ENCODE results near the gene PNMA8B. TPM values are rescaled to one million over a fixed set of nuclear protein-coding genes. Genes with fewer than 3 reads are reported as not detected.
"Not testable (repeated sequence)": the region's sequence is repeated elsewhere in the genome, so short reads cannot be mapped to it uniquely, and the experiment has no call there.

Gene PNMA8B
- total RNA-seq, 1 donor from 2014 or later, result 1.5 TPM

DNA sequence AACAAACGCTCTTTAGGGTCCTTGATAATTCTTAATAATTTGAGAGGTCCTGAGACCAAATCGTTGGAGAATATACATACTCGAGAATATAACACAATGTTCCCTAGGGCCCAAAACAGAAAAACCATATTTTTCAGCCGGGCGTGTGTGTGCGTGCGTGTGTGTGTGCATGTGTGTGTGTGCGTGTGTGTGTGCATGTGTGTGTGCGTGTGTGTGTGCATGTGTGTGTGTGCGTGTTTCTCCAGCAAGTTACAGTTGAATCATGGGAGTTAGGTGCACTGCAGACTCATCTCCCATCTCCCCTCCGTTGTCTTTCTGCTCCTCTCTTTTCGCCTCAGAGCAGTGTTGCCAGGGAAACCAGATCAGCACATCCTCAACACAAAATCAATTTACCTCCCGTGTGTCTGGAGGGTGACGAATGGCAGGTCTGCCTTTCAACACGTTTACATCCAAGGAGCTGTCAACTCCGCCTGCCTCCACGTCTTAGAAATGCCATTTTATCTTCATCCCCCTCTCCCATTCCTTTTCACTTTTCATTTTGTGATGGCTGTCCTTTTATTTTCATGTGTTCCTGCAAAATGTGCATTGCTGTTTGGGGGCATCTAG is 8.3 kb upstream of the PNMA8B start:
- intact Hi-C loops (cut with DNase I), result no loop called here
- no peak overlapping the region for H3K27ac ChIP-seq
- no peak for DNase-seq

DNA sequence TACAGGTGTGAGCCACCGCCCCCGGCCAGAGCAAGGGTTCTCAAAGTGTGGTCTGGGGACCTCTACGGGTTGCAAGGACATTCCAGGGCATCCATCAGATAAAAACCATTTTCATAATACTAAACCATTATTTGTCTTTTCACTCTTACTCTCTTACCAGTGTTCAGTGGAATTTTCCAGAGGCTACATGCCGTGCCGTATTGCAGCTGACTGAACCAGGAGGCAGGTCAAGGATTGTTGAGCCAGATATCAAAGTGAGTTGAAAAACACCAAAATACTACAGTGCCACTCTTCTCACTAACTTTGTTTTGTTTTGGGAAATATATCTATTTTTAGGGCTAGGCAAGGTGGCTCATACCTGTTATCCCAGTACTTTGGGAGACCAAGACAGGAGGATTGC is 7.2 kb upstream of the PNMA8B start:
- Histone ChIP-seq H3K4me3 (no peak overlapping the region), H3K27ac (no peak overlapping the region), H3K36me3 (no peaks in the 10 kb centered on the region), H3K9me3 (no peaks in the 10 kb centered on the region), H3K27me3 (ENCODE audit: low read depth) (peaks cover 6% of the 10 kb centered on the region), H3K4me1 (no peaks in the 10 kb centered on the region)
- no peak for TF ChIP-seq CTCF (IDR thresholded peaks at IDR 0.05)
- no peak for DNase-seq
- ATAC-seq, result no peak
- intact Hi-C loops (cut with DNase I), result no loop called here

More for the DNA sequence above, 8.3 kb upstream of the PNMA8B start:
- Histone ChIP-seq H3K36me3 (no peaks in the 10 kb centered on the region), H3K27me3 (ENCODE audit: low read depth) (peaks cover 6% of the 10 kb centered on the region), H3K4me3 (no peak overlapping the region), H3K4me1 (no peaks in the 10 kb centered on the region), H3K9me3 (no peaks in the 10 kb centered on the region)
- TF ChIP-seq CTCF (IDR thresholded peaks at IDR 0.05), result no peak
- ATAC-seq, result no peak

DNA sequence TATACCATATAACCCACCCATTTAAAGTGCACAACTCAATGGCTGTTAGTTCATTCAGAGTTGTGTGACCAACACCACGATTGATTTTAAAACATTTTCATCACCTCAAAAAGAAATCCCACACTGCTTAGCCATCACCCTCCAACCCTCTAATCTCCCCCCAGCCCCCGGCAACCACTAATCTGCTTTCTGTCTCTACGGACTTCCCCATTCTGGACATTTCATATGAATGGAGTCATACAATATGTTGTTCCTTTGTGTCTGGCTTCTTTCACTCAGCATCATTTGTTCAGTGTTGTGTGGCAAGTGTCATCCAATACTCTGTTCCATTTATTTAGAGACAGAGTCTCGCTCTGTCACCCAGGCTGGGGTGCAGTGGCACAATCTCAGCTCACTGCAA is 4.0 kb upstream of the PNMA8B start:
- no peak overlapping the region for H3K4me3 ChIP-seq
- no peaks in the 10 kb centered on the region for H3K36me3 ChIP-seq
- no peak for DNase-seq
- no peaks in the 10 kb centered on the region for H3K9me3 ChIP-seq
- intact Hi-C loops (cut with DNase I), result no loop called here
- H3K27me3 ChIP-seq (ENCODE audit: low read depth), result peaks cover 15% of the 10 kb centered on the region
- no peak for ATAC-seq
- H3K27ac ChIP-seq, result no peak overlapping the region
- no peak for TF ChIP-seq CTCF (IDR thresholded peaks at IDR 0.05)
- H3K4me1 ChIP-seq, result peaks cover 5% of the 10 kb centered on the region

GRCh38 chr19:46497773-46498172 is 2.1 kb upstream of the PNMA8B start:
- no peak for TF ChIP-seq CTCF (IDR thresholded peaks at IDR 0.05)
- Histone ChIP-seq H3K9me3 (no peaks in the 10 kb centered on the region), H3K4me3 (no peak overlapping the region), H3K36me3 (no peaks in the 10 kb centered on the region), H3K27me3 (ENCODE audit: low read depth) (peaks cover 33% of the 10 kb centered on the region), H3K27ac (no peak overlapping the region), H3K4me1 (peaks cover 5% of the 10 kb centered on the region)
- intact Hi-C loops (cut with DNase I), result no loop called here
- no peak for DNase-seq
- no peak for ATAC-seq

DNA sequence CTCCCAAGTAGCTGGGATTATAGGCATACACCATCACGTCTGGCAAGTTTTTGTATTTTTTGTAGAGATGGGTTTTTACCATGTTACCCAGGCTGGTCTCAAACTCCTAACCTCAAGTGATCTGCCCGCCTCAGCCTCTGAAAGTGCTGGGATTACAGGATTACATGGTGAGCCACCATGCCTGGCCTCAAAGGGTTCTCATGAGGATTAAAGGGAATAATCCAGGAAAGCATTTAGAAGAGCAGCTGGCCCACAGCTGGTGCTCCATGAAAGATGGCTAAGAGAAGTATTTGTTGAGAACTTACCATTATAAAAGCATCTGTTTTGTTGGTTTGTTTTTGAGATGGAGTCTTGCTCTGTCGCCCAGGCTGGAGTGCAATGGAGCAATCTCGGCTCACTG is 1.2 kb upstream of the PNMA8B start:
- not testable (repeated sequence) for H3K27ac ChIP-seq

DNA sequence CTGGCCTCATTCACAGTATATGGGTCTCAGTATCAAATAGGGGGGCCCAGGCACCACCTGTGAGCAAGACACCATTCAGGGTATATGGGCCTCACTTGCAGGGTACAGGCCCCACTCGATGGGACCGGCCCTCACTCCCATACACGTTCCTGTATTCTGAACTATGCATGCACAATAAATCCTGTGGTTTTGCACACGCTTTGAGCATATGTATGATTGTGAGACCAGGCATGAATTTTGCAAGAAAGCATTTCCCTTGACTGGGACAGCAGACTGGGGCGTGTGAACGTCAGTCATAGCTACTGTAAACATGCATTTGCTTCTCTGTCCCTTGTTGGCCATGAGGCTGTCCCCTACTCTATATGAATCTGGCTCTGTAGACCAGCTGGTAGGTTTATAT is 637 bp upstream of the PNMA8B start:
- Histone ChIP-seq H3K27ac (no peak overlapping the region), H3K9me3 (no peaks in the 10 kb centered on the region), H3K36me3 (no peaks in the 10 kb centered on the region), H3K4me1 (peaks cover 5% of the 10 kb centered on the region), H3K27me3 (ENCODE audit: low read depth) (peaks cover 45% of the 10 kb centered on the region), H3K4me3 (no peak overlapping the region)
- ATAC-seq, result no peak
- TF ChIP-seq CTCF (IDR thresholded peaks at IDR 0.05), result no peak
- intact Hi-C loops (cut with DNase I), result no loop called here
- DNase-seq, result no peak

More for the DNA sequence above, 1.2 kb upstream of the PNMA8B start:
- H3K4me3 ChIP-seq; H3K4me1 ChIP-seq; H3K36me3 ChIP-seq; H3K9me3 ChIP-seq; intact Hi-C loops (cut with DNase I); ATAC-seq; DNase-seq: not testable (repeated sequence)
- peaks cover 42% of the 10 kb centered on the region for H3K27me3 ChIP-seq (ENCODE audit: low read depth)
